CD4-positive, CD25-positive, alpha-beta regulatory T cell (primary cell): Measurements from ENCODE around the gene RNF213. TPM values are rescaled to one million over a fixed set of nuclear protein-coding genes. Genes with fewer than 3 reads are reported as not detected.
"Not testable (repeated sequence)": the region's sequence is repeated elsewhere in the genome, so short reads cannot be mapped to it uniquely, and the experiment has no call there.

ENCODE experiments used
- ATAC-seq, 2 donors: fragments of 150-1000 bp; cut with Tn5 transposase; one replicate each; pipeline ENCODE4 v1.10.0; 2021; ENCODE audit warnings: low read depth in 2 of 2, moderate number of reproducible peaks in 2 of 2, moderate library complexity in 1 of 2
- DNase-seq, 3 donors: peaks; one replicate each; pipeline versions ENCODE4 v3.0.0 to v3.0.0-alpha.2; 2012 to 2022; ENCODE audit warnings: mixed read lengths in 1 of 3
- H3K27ac ChIP-seq: one replicate; pipeline ENCODE4 v1.7.0; 2013; ENCODE audit warnings: mild to moderate bottlenecking, low read length; ENCODE audit not compliant: insufficient read depth, poor library complexity, severe bottlenecking
- H3K27me3 ChIP-seq: one replicate; pipeline ENCODE4 v1.7.0; 2013; ENCODE audit warnings: low read length; ENCODE audit not compliant: control insufficient read depth, insufficient read depth
- H3K36me3 ChIP-seq: one replicate; pipeline ENCODE4 v1.7.0; 2013; ENCODE audit warnings: mild to moderate bottlenecking, low read length, moderate library complexity; ENCODE audit not compliant: control insufficient read depth, insufficient read depth
- H3K4me1 ChIP-seq: 2 replicates; pipeline ENCODE4 v1.7.0; 2013; ENCODE audit warnings: mild to moderate bottlenecking, low read length; ENCODE audit not compliant: insufficient read depth, control insufficient read depth, poor library complexity, severe bottlenecking
- H3K4me3 ChIP-seq: one replicate; pipeline ENCODE4 v1.7.0; 2013; ENCODE audit warnings: low read depth, mild to moderate bottlenecking, low read length, moderate library complexity
- H3K9me3 ChIP-seq, 2 experiments: 1 replicate in 1 of 2; 2 replicates in 1 of 2; pipeline ENCODE4 v1.7.0; 2013; ENCODE audit warnings: low read length in 2 of 2, mild to moderate bottlenecking in 1 of 2, moderate library complexity in 1 of 2; ENCODE audit not compliant: control insufficient read depth in 2 of 2
- H3K27ac Mint-ChIP-seq, 3 donors: one replicate each; pipeline ENCODE4 v1.8.0; 2020 to 2022; ENCODE audit warnings: mild to moderate bottlenecking in 3 of 3, mixed read lengths in 3 of 3, moderate library complexity in 2 of 3
- H3K27me3 Mint-ChIP-seq: one replicate; pipeline ENCODE4 v1.8.0; 2022; ENCODE audit warnings: mild to moderate bottlenecking, mixed read lengths
- H3K36me3 Mint-ChIP-seq: one replicate; pipeline ENCODE4 v1.8.0; 2020; ENCODE audit warnings: mixed read lengths
- H3K4me1 Mint-ChIP-seq, 4 donors: one replicate each; pipeline ENCODE4 v1.8.0; 2020 to 2022; ENCODE audit warnings: mixed read lengths in 4 of 4, mild to moderate bottlenecking in 1 of 4
- H3K4me3 Mint-ChIP-seq, 4 donors: one replicate each; pipeline ENCODE4 v1.8.0; 2020 to 2022; ENCODE audit warnings: mild to moderate bottlenecking in 4 of 4, mixed read lengths in 4 of 4, moderate library complexity in 3 of 4
- H3K9me3 Mint-ChIP-seq, 7 donors: one replicate each; pipeline ENCODE4 v1.8.0; 2020 to 2022; ENCODE audit warnings: mixed read lengths in 7 of 7, mild to moderate bottlenecking in 3 of 7, moderate library complexity in 2 of 7
- polyA plus RNA-seq, 4 donors: library from polyadenylated mRNA; unstranded; fragments of 300-500 nt; fragmentation: Illumina TruSeq; gene quantifications; one replicate each; pipeline ENCODE4 v1.2.3, GENCODE V29; 2021
- total RNA-seq: library from RNA; stranded (reverse); gene quantifications from one replicate; pipeline ENCODE4 v1.2.3, GENCODE V29; 2022

RNF213 gene
- total and polyA plus RNA-seq, 5 donors from 2014 or later, result 27.6 to 666 (median 32.4) TPM

- not testable (repeated sequence) for H3K4me3 Mint-ChIP-seq, H3K27ac ChIP-seq, H3K9me3 Mint-ChIP-seq, H3K4me3 ChIP-seq, ATAC-seq, H3K9me3 ChIP-seq, DNase-seq, H3K27me3 Mint-ChIP-seq, H3K27me3 ChIP-seq
- Histone ChIP-seq H3K36me3 (peaks cover 58% of the 10 kb centered on the region), H3K4me1 (peaks cover 19% of the 10 kb centered on the region)
- H3K4me1 Mint-ChIP-seq, result peaks cover 4 to 34% (median 19%) of the 10 kb centered on the region in 4 donors
- peaks cover 10% of the 10 kb centered on the region for H3K36me3 Mint-ChIP-seq
- peak overlapping the region in 1 of 3 donors; percentile 12 for H3K27ac Mint-ChIP-seq
Measured at GRCh38 chr17:80275857-80276256, 15.2 kb downstream of the RNF213 start.

- Histone ChIP-seq H3K4me3 (no peak overlapping the region), H3K27me3 (no peaks in the 10 kb centered on the region), H3K27ac (no peak overlapping the region), H3K36me3 (peaks cover 58% of the 10 kb centered on the region), H3K4me1 (peaks cover 13% of the 10 kb centered on the region), H3K9me3 (no peaks in the 10 kb centered on the region)
- no peak for DNase-seq
- Mint-ChIP-seq H3K27me3 (no peaks in the 10 kb centered on the region), H3K4me3 (peak overlapping the region in 1 of 4 donors; percentile 15), H3K9me3 (no peaks in the 10 kb centered on the region), H3K36me3 (peaks cover 7% of the 10 kb centered on the region), H3K4me1 (peaks cover 0 to 27% (median 13%) of the 10 kb centered on the region in 4 donors), H3K27ac (peak overlapping the region in 1 of 3 donors; percentile 80)
- ATAC-seq, result peak in 1 of 2 donors; percentile 8
Measured at GRCh38 chr17:80277751-80278671, 17.4 kb downstream of the RNF213 start.

GRCh38 chr17:80279895-80280294 is 19.2 kb downstream of the RNF213 start:
- Histone ChIP-seq H3K27me3 (no peaks in the 10 kb centered on the region), H3K27ac (no peak overlapping the region), H3K4me3 (no peak overlapping the region), H3K36me3 (peaks cover 52% of the 10 kb centered on the region), H3K4me1 (peaks cover 3% of the 10 kb centered on the region), H3K9me3 (no peaks in the 10 kb centered on the region)
- H3K27me3 Mint-ChIP-seq, result no peaks in the 10 kb centered on the region
- peak overlapping the region in 1 of 3 donors; percentile 32 for H3K27ac Mint-ChIP-seq
- peaks cover 10% of the 10 kb centered on the region for H3K36me3 Mint-ChIP-seq
- peaks cover 0 to 22% (median 9%) of the 10 kb centered on the region in 4 donors for H3K4me1 Mint-ChIP-seq
- ATAC-seq, result no peak
- H3K4me3 Mint-ChIP-seq, result no peak overlapping the region
- no peaks in the 10 kb centered on the region for H3K9me3 Mint-ChIP-seq
- no peak for DNase-seq

DNA sequence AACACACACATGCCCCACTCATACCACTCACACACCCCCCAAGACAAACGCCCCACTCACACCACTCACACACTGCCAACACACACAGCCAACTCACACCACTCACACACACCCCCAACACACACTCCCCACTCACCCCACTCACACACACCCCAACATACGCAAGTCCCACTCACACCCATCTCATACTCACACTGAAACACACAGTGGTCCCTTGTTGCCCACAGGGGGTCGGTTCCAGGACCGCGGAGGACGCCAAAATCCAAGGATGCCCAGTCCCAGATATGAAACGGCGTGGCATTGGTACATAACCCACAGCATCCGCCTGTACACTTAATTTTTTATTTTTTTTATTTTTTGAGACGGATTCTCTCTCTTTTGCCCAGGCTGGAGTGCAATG is 20.9 kb downstream of the RNF213 start:
- Histone ChIP-seq H3K4me3 (no peak overlapping the region), H3K36me3 (peaks cover 43% of the 10 kb centered on the region), H3K27ac (no peak overlapping the region), H3K9me3 (no peaks in the 10 kb centered on the region), H3K4me1 (no peaks in the 10 kb centered on the region), H3K27me3 (no peaks in the 10 kb centered on the region)
- Mint-ChIP-seq H3K36me3 (peaks cover 4% of the 10 kb centered on the region), H3K27me3 (no peaks in the 10 kb centered on the region), H3K9me3 (no peaks in the 10 kb centered on the region), H3K27ac (peak overlapping the region in 1 of 3 donors; percentile 71), H3K4me1 (peaks cover 0 to 15% (median 7%) of the 10 kb centered on the region in 4 donors), H3K4me3 (no peak overlapping the region)
- ATAC-seq (no peak), DNase-seq (no peak)

DNA sequence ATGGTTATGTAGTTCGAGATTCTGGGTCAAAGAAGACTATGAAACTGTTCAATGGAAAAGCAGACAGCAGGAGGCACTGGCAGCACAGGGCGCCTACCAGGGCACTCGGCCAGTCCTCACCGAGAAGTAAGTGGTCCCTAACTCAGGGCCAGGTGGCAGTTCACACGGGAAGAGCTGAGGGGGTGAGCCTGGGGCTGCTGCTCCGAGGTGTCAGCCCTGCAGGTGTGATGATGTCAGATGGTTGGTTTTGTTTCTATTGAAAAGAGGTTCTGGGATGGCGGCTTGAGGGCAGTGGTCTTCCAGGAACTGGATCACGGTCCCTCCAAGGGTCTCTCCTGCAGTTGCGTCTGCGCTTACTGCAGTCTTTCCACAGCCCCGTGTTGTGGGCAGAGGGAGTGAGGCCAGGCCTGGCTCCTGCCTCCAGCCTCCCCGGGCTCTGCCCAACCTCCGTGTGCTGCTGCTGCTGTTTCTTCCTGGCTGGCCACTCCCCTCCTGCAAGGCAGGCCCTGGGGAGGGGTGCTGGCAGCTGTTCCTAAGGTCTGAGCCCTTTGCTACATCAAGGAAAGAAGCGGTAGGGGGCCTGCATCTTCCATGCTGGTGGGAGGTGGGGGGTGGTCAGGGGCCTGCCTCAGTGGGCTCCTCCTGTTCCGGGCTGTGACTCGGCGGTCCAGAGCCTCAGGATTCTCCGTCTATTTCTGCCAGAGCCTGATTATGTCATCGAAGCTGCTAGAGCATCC is 22.6 kb downstream of the RNF213 start:
- no peaks in the 10 kb centered on the region for H3K9me3 Mint-ChIP-seq
- Histone ChIP-seq H3K27me3 (no peaks in the 10 kb centered on the region), H3K36me3 (peaks cover 41% of the 10 kb centered on the region), H3K9me3 (no peaks in the 10 kb centered on the region), H3K27ac (no peak overlapping the region), H3K4me1 (no peaks in the 10 kb centered on the region), H3K4me3 (no peak overlapping the region)
- peaks cover 11% of the 10 kb centered on the region for H3K36me3 Mint-ChIP-seq
- no peaks in the 10 kb centered on the region for H3K27me3 Mint-ChIP-seq
- no peak overlapping the region for H3K27ac Mint-ChIP-seq
- peaks cover 0 to 15% (median 6%) of the 10 kb centered on the region in 4 donors for H3K4me1 Mint-ChIP-seq
- DNase-seq (no peak), ATAC-seq (no peak)
- no peak overlapping the region for H3K4me3 Mint-ChIP-seq

DNA sequence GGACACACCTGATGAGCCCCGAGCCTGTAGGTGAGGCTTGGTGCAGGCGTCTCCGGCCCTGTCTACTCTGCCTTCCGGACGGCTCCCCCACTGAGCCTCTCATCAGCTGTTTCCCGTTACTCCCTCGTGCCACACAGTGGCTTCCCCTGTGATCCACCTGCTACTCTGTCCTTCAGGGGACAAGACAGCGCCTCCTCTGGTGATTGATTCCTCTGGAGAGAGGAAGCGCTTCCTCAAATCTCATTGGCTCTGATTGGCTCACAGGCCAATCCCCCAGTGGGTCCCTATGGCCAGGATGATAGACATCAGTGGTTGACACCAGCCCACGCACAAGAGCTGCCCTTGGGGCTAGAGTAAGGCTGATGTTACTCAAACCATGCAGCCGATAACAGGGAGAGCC is 24.0 kb downstream of the RNF213 start:
- Mint-ChIP-seq H3K9me3 (no peaks in the 10 kb centered on the region), H3K36me3 (peaks cover 18% of the 10 kb centered on the region), H3K27ac (peak overlapping the region in 2 of 3 donors; percentile 63 to 71), H3K4me1 (peaks cover 0 to 12% (median 6%) of the 10 kb centered on the region in 4 donors), H3K27me3 (no peaks in the 10 kb centered on the region), H3K4me3 (no peak overlapping the region)
- DNase-seq (no peak), ATAC-seq (peak in 1 of 2 donors; percentile 29)
- Histone ChIP-seq H3K4me1 (no peaks in the 10 kb centered on the region), H3K9me3 (no peaks in the 10 kb centered on the region), H3K27me3 (no peaks in the 10 kb centered on the region), H3K4me3 (no peak overlapping the region), H3K36me3 (peaks cover 49% of the 10 kb centered on the region), H3K27ac (no peak overlapping the region)

GRCh38 chr17:80285237-80285920 is 24.7 kb downstream of the RNF213 start:
- H3K4me3 Mint-ChIP-seq, result no peak overlapping the region
- peaks cover 21% of the 10 kb centered on the region for H3K36me3 Mint-ChIP-seq
- ATAC-seq (no peak), DNase-seq (no peak)
- no peaks in the 10 kb centered on the region for H3K9me3 Mint-ChIP-seq
- H3K27ac ChIP-seq, result no peak overlapping the region
- peak overlapping the region in 1 of 3 donors; percentile 66 for H3K27ac Mint-ChIP-seq
- no peaks in the 10 kb centered on the region for H3K27me3 ChIP-seq
- peaks cover 49% of the 10 kb centered on the region for H3K36me3 ChIP-seq
- H3K4me1 ChIP-seq, result no peaks in the 10 kb centered on the region
- H3K4me1 Mint-ChIP-seq, result peaks cover 0 to 12% (median 4%) of the 10 kb centered on the region in 4 donors
- no peaks in the 10 kb centered on the region for H3K9me3 ChIP-seq
- H3K4me3 ChIP-seq, result no peak overlapping the region
- H3K27me3 Mint-ChIP-seq, result no peaks in the 10 kb centered on the region
